Fibroblast of mammary gland (primary cell): ENCODE results near the gene PATJ.
"Not testable (repeated sequence)": the region's sequence is repeated elsewhere in the genome, so short reads cannot be mapped to it uniquely, and the experiment has no call there.

ENCODE experiments used
- DNase-seq: peaks from one replicate; pipeline ENCODE4 v3.0.0-alpha.2; 2010; ENCODE audit warnings: low read depth
- H3K4me3 ChIP-seq: 2 replicates; pipeline ENCODE4 v1.5.1; 2011; ENCODE audit warnings: low read depth, mild to moderate bottlenecking, low read length, moderate library complexity; ENCODE audit not compliant: control insufficient read depth
- TF ChIP-seq, protein P1 (sequence below): conservative IDR thresholded peaks from 2 replicates; pipeline ENCODE4 v1.5.1; 2011; ENCODE audit warnings: low read depth, low read length, inconsistent platforms; ENCODE audit not compliant: control insufficient read depth, insufficient read depth

PATJ gene

DNA sequence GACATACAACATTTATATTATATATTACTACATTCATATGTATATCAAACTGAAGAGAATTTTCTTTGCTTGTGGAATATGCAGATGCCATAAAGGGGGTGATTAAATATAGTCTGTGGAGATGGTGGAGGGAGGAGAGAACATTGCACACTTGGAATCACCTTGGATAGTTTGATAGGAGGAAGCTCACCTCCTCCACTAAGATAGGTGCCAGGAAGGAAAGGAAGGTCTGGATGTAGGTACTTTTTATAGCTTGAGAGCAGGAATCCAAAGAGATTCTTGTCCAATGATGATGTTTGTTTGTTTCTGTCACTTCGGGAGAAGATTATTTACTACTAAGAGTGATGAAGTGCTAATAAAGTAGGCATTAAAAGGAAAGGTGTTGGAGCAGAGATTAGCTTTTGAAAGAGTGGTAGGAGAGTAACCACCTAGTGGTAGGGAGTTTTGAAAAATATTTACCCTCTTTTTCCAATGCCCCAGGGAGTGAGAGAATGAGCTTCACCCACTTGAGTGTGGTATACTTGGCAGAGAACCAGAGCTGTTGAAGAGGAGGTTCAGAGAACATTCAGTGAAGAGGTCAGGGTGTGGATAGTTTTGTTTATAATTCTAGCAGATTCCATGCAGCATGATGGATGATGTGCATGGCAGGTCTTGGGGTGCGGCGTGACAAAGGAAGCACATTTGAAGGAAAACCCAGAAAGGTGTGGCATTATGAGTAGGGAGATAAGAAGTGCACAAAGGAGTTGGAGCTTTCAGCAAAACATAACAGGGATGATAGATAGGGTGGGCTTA, 145.0 kb downstream of the PATJ start:
- TF ChIP-seq, protein P1, sequence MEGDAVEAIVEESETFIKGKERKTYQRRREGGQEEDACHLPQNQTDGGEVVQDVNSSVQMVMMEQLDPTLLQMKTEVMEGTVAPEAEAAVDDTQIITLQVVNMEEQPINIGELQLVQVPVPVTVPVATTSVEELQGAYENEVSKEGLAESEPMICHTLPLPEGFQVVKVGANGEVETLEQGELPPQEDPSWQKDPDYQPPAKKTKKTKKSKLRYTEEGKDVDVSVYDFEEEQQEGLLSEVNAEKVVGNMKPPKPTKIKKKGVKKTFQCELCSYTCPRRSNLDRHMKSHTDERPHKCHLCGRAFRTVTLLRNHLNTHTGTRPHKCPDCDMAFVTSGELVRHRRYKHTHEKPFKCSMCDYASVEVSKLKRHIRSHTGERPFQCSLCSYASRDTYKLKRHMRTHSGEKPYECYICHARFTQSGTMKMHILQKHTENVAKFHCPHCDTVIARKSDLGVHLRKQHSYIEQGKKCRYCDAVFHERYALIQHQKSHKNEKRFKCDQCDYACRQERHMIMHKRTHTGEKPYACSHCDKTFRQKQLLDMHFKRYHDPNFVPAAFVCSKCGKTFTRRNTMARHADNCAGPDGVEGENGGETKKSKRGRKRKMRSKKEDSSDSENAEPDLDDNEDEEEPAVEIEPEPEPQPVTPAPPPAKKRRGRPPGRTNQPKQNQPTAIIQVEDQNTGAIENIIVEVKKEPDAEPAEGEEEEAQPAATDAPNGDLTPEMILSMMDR = no peak
- no peak overlapping the region for H3K4me3 ChIP-seq
- no peak for DNase-seq

DNA sequence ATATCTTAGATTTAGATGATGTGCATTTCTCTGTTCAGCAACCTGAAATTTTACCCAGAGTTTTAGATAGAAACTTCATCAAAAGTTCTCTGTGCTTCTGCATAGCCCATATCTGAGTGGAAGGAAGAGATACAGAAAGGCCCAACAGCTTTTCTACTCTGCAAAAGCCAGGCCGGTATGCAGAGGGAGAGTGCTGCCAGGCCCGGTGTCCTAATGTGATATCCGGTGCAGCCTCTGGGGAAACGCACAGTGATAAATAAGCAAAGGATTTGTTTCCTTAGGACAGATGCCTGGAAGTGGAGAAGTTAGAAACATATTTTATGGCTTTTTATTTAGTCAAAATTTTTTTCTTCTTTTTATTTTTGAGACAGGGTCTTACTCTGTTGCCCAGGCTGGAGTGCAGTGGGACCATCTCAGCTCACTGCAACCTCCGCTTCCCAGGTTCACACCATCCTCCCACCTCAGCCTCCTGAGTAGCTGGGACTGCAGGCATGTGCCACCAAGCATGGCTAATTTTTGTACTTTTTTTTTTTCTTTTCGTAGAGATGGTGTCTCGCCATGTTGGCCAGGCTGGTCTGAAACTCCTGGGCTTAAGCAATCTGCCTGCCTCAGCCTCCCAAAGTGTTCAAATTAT, 145.8 kb downstream of the PATJ start:
- TF ChIP-seq, protein P1 = no peak
- no peak overlapping the region for H3K4me3 ChIP-seq
- DNase-seq = no peak

DNA sequence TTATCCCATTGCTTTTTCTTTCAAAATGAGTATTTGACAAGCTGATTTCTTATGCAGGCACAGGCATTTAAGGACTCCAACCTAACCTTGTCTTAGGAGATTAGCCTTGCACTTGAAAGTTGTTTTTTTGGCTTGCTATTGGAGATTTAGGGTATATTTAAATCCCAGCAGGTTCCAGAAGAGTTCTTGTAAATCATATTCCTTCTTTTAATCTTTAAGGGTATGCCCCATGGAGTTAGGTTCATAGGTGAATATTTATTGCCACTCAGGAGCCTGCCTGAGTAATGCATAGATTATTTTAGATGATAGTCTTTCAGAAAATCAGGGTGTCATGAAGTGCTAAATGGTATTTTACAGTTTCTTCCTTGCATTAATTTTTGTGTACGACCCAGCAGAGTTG, 146.5 kb downstream of the PATJ start:
- H3K4me3 ChIP-seq = no peak overlapping the region
- TF ChIP-seq, protein P1 = no peak
- no peak for DNase-seq

DNA sequence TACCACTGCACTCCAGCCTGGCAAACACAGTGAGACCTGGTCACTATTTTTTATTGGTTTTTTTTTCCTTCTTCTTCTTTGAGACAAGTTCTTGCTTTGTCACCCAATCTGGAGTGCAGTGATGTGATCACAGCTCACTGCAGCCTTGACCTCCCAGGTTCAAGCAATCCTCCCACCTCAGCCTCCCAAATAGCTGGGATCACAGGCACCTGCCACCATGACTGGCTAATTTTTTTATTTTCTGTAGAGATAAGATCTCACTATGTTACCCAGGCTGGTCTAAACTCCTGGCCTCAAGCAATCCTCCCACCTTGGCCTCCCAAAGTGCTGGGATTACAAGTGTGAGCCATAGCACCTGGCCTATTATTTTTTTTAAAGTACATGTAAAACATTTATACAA, 148.2 kb downstream of the PATJ start:
- not testable (repeated sequence) for H3K4me3 ChIP-seq, DNase-seq

DNA sequence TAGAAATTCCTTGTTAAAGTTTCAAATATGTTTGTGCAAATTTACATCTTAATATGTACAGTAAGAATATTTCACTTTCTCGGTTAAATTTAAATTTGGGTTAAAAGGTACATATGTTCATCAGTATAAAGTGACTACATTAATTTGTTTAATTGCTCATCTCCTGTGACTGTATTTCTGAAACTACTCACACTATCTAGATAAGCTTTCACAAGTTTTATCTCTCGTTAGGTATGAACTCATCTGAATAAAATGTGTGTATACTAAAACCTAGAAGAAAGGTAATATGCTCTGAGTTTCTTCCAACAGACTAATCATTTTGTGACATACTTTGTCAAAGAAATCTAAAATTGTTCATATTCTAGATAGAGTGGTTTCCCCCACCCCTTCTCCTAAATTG, 150.7 kb downstream of the PATJ start:
- DNase-seq = no peak
- H3K4me3 ChIP-seq = no peak overlapping the region
- TF ChIP-seq, protein P1 = no peak

DNA sequence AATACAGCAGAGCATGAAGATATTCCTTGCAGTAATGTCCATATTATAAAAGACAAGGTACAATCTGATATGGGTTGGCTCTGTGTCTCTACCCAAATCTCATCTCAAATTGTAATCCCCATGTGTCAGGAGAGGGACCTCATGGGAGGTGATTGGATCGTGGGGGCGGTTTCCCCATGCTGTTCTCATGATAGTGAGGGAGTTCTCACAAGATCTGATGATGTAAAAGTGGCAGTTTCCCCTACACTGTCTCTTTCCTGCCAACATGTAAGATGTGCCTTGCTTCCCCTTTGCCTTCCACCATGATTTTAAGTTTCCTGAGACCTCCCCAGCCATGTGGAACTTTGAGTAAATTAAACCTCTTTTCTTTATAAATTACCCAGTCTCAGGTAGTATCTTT, 152.0 kb downstream of the PATJ start:
- H3K4me3 ChIP-seq, DNase-seq: not testable (repeated sequence)

DNA sequence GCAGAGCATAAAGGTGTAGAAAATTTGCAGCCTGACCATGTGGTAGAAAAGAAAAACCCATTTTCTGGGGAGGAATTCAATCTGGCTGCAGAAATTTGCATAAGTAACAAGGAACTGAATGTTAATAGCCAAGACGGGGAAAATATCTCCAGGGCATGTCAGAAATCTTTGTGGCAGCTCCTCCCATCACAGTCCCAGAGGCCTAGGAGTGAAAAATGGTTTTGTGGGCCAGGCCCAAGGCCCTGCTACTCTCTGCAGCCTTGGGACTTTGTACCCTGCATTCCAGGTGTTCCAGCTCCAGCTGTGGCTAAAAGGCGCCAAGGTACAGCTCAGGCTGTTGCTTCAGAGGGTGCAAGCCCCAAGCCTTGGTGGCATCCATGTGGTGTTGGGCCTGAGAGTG, 152.9 kb downstream of the PATJ start:
- TF ChIP-seq, protein P1 = no peak
- no peak for DNase-seq
- no peak overlapping the region for H3K4me3 ChIP-seq
